Activated CD4-positive, alpha-beta T cell treated with anti-CD3 and anti-CD28 coated beads for 4 hours (primary cell): ENCODE measurements around the gene GRIK2.

Source experiments
- DNase-seq, 2 donors: peaks; one replicate each; pipeline ENCODE4 v3.0.0-alpha.2; 2020

Gene GRIK2

GRCh38 chr6:101650402-101651100, 257.0 kb downstream of the GRIK2 start:
- DNase-seq = no peak

DNA sequence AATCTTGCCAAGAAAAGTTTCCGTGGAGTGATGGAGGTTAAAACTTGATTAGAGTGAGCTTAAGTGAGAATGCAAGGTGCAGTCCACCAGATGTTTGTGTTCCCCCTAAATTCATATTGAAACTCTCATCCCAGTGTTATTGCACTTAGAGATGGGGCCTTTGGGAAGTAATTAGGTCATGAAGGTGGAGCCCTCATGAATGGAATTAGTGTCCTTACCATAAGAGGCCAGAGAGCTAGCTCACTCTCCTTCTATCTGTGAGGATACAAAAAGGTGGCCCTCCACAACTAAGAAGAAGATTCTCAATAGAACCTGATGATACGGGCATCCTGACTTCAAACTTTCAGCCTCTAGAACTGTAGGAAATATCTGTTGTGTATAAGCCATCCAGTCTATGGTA, 258.6 kb downstream of the GRIK2 start:
- DNase-seq = no peak

GRCh38 chr6:101655109-101655508, 261.6 kb downstream of the GRIK2 start:
- DNase-seq = no peak

GRCh38 chr6:101662111-101662897, 268.8 kb downstream of the GRIK2 start:
- no peak for DNase-seq

DNA sequence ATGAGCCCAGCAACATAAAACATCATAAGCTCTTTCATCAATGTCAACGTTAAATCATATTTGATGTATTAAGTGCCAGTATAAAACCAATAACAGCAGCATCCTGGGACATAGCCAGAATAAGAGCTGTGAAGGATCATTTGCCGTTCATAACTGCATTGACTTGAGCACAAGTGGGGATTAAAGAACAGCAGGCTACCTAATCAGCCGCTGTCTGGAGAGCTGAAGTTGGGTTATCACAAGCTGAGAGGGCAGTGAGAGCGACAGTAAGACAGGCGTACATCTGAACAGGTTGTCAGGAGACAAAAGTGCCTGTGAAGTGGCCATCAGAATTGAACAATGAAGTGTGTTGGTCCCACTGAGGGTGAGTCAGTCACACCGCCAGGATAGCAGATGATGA, 269.6 kb downstream of the GRIK2 start:
- DNase-seq = no peak

GRCh38 chr6:101666256-101666655, 272.7 kb downstream of the GRIK2 start:
- DNase-seq = no peak

DNA sequence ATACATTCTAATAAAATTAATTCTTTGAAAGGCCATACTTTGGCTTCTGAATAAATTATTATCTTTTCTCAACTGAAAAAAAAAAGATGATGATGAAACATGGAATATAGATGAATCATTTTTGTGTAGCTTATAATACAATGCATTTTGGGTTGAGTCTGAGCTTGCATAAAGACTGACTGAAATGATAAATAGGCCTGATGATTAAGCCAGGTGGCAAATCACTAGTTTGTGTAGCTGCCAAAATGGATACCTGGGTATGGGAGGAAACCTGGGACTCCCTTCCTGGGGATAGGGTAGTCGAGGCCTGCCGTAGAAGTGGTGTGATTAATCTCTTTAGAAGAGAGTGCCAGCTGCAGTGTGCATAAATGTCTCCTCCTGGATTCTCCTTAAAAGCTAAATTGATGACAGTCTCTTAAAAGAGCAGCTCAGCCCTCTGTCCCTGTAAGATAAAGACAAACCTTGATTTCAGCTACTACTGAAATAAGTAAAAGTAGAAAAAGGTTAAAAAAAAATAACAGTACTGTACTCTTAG, 275.1 kb downstream of the GRIK2 start:
- no peak for DNase-seq

DNA sequence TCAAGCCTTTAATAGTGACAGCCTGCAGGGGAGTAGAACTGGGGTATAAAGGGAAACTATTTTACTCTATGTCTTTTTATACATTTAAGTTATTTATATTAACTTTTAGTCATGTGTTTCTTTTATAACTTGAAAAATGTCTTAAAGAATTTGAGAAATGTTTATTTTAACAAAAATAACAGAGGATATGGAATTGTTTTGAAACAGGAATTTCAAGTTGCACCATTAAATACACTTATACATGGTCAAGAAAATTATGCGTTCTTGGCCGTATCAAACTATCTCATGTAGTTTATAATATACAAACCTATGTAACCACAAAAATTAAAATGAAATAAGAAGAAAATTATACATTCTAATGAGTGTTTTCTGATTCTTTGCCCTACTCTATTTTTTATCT, 282.7 kb downstream of the GRIK2 start:
- DNase-seq = no peak

DNA sequence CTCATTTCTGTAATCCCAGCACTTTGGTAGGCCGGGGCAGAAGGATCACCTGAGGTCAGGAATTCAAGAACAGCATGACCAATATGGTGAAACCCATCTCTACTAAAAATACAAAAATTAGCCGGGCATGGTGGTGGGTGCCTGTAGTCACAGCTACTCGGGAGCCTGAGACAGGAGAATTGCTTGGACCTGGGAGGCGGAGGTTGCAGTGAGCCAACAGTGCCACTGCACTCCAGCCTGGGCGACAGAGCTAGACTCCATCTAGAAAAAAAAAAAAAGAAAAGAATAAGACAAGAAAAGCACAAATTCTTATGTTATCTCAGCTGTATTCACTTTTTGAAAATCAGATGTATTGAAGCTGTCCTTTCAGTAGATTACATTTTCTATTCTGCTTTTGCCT, 289.4 kb downstream of the GRIK2 start:
- DNase-seq = no peak

DNA sequence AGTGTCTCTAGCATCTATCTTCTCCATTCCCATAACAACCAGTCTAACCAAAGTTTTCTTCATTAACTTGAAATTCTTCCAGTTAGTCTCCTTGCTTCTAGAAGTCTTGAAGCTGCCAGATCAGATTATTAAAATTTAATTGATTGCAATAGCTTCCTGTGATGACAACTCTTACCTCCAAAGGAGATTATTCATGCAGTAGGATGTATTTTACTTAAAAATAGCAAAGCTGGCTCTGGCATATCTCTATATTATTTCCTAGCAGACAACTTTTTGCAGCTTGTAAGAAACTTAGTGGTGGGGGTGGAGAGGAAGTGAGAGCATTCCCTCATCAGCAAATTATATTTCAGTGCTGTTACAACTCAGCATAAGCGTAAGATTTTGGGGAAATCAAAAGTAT, 290.4 kb downstream of the GRIK2 start:
- no peak for DNase-seq

- no peak for DNase-seq
Measured at GRCh38 chr6:101686653-101687052, 293.1 kb downstream of the GRIK2 start.

GRCh38 chr6:101689156-101689555, 295.6 kb downstream of the GRIK2 start:
- no peak for DNase-seq

GRCh38 chr6:101689695-101690094, 296.2 kb downstream of the GRIK2 start:
- DNase-seq = no peak

- DNase-seq = no peak
Measured at GRCh38 chr6:101700655-101701054, 307.1 kb downstream of the GRIK2 start.

DNA sequence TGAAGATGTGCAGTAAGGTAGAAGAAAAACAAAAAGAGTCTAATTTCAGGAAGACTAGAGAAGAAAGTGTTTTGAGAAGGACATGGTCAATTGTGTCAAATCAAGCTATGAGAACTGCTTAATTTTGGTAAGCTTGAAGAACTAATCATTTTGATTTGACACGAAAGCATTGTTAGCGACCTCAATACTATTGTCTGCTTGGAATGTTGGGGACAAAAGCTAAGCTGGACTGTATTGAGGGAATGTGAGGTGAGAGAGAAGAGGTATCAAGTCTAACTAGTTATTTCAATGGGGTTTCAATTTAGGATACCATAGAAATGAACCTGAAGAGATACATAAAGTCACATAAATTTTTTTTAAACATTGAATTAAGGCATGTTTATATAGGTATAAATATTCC, 309.8 kb downstream of the GRIK2 start:
- DNase-seq = no peak

- no peak for DNase-seq
Measured at GRCh38 chr6:101705866-101706265, 312.4 kb downstream of the GRIK2 start.

DNA sequence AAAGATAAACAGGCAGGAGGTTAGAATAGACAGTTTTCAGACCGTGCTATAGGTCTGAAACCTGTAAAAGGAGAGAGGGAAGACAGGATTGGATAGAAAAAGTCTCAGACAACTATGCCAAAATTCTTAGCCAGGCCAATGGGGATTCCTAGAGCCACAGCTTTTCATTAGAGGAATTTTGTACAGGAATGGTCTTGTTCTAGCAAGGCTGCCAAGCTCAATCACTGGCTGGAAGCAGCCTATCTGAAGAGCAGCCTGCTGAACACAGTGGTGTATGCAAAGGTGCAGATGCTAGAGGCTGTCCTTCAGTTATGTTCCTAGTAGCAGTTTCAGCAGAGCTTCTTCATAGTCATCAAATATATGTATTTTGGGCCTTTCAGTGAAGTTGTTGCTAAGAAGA, 313.1 kb downstream of the GRIK2 start:
- no peak for DNase-seq

DNA sequence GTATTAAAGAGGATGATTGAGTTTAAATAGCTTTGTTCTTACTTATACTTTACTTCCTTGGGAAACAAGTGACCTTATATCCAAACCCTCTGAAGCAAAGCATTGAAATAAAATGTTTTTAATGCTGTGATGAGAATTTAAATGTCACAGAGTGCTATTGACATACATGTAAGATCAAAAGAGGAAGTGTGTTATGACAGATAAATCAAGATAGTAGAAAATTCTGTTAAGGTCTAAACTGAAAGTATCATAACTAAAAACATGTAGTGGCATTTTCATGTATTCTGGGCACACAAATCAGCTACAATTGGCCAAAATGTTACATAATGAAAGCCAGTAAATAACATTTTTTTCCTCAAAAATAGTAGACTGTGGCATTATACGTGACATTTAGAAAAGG, 318.0 kb downstream of the GRIK2 start:
- no peak for DNase-seq

GRCh38 chr6:101716387-101716786, 322.9 kb downstream of the GRIK2 start:
- no peak for DNase-seq

DNA sequence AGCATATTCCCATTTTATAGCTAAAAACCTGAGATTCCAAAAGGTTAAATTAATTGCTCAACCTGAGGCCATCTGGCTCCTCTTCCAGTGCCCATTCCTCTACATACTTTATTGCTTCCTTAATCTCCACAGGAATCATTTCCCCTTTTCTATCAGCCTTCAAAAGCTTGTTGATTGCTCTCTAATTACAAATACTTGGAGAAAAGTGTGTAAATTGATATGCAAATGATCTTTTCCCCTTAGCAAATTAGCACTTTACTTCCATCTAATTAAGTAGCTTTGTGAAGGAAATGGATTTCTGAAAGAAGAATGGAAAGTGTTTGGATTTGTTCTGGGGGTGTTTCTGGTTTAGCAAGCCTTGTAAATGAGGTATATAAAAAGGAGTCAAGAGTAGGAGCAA, 323.3 kb downstream of the GRIK2 start:
- no peak for DNase-seq

GRCh38 chr6:101719521-101719920, 326.0 kb downstream of the GRIK2 start:
- no peak for DNase-seq

- DNase-seq = no peak
Measured at GRCh38 chr6:101722471-101722870, 329.0 kb downstream of the GRIK2 start.

DNA sequence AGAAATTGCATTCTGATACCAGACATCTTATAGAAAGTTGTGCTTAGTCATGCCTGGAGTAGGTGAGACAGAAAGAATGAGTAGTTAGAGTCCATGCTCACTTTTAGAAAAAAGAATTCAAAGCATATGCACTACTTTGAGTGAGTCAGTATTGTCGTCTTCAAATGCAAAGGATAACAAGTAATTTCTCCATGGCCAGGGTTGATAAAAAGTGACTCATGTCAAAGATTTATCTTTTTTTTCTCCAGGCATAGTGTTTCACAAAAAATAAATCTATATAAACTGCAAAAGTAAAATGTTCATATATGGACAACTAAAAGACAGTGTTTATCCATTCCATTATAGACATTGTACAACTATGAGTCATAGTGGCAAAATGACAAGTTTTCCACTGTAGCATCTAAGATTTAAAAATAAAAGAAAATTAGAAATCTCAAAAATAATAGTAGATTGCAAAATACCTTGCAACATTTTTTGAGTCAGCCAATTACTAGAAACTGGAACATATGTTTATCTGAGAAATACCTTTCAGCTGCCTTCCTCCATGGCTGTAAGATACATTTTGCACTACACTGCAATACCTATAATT, 329.6 kb downstream of the GRIK2 start:
- DNase-seq = no peak

DNA sequence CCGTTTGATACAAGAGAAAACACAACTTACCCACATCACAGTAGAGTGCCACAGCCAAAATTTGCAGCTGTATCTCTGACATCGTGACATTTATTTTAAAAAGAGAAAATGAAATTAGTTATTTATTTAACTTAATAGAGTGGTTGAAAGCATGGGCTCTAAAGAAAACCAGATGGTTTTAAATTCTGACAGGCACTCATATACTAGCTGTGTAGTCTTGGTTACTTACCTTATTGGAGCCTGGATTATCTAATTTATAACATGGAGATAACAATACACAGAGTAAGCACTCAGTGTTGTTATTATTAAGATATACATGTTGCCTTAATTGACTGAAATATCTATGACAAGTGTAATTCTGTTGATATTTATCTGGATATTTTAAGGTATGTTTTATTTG, 334.9 kb downstream of the GRIK2 start:
- DNase-seq = no peak
